GM18951 (cell line): ENCODE measurements around the gene CTBP2.

ENCODE experiments used
- POLR2A ChIP-seq: IDR thresholded peaks from 4 replicates; pipeline ENCODE4 v1.6.1; 2011; ENCODE audit warnings: mild to moderate bottlenecking; ENCODE audit not compliant: insufficient read length, insufficient read depth; ENCODE audit errors: extremely low read depth
- in situ Hi-C: fragments of 300-500 bp; cut with MboI; formaldehyde crosslinking; loops from one replicate; pipeline ENCODE4 v1.12.0; 2022; ENCODE audit warnings: low sequenced_read_pairs, mixed read lengths, inconsistent platforms; ENCODE audit not compliant: unreplicated experiment

The CTBP2 gene

GRCh38 chr10:125023862-125024496 lies 136.4 kb downstream of the CTBP2 start:
- in situ Hi-C loops, result no loop called here

GRCh38 chr10:125023255-125023654 lies 137.1 kb downstream of the CTBP2 start:
- in situ Hi-C loops, result no loop called here
- TF ChIP-seq POLR2A, result no peak

More at GRCh38 chr10:125023862-125024496, 136.4 kb downstream of the CTBP2 start:
- no peak for TF ChIP-seq POLR2A

GRCh38 chr10:125022671-125023070 lies 137.7 kb downstream of the CTBP2 start:
- in situ Hi-C loops, result no loop called here
- TF ChIP-seq POLR2A, result no peak

- in situ Hi-C loops, result no loop called here
- TF ChIP-seq POLR2A, result no peak
Measured at GRCh38 chr10:125021686-125022344, 138.5 kb downstream of the CTBP2 start.

GRCh38 chr10:125020871-125021270 lies 139.5 kb downstream of the CTBP2 start:
- in situ Hi-C loops, result no loop called here
- TF ChIP-seq POLR2A, result no peak

GRCh38 chr10:125020386-125020785 lies 140.0 kb downstream of the CTBP2 start:
- no peak for TF ChIP-seq POLR2A
- in situ Hi-C loops, result no loop called here

GRCh38 chr10:125018576-125019143 lies 141.7 kb downstream of the CTBP2 start:
- in situ Hi-C loops, result no loop called here
- no peak for TF ChIP-seq POLR2A

- in situ Hi-C loops, result no loop called here
- no peak for TF ChIP-seq POLR2A
Measured at GRCh38 chr10:125017547-125018298, 142.6 kb downstream of the CTBP2 start.

- in situ Hi-C loops, result no loop called here
- no peak for TF ChIP-seq POLR2A
Measured at GRCh38 chr10:125016611-125017202, 143.7 kb downstream of the CTBP2 start.

- in situ Hi-C loops, result no loop called here
- no peak for TF ChIP-seq POLR2A
Measured at GRCh38 chr10:125016123-125016522, 144.2 kb downstream of the CTBP2 start.

- TF ChIP-seq POLR2A, result no peak
- in situ Hi-C loops, result no loop called here
Measured at GRCh38 chr10:125015356-125015944, 144.9 kb downstream of the CTBP2 start.

GRCh38 chr10:125014836-125015355 lies 145.5 kb downstream of the CTBP2 start:
- TF ChIP-seq POLR2A, result no peak
- in situ Hi-C loops, result no loop called here

- in situ Hi-C loops, result no loop called here
- TF ChIP-seq POLR2A, result no peak
Measured at GRCh38 chr10:125014086-125014830, 146.1 kb downstream of the CTBP2 start.
